Colonic mucosa (tissue), 4 donors: ENCODE data around the gene BICC1. TPM values are rescaled to one million over a fixed set of nuclear protein-coding genes. Genes with fewer than 3 reads are reported as not detected.

ENCODE experiments used
- DNase-seq: peaks from one replicate; pipeline ENCODE4 v3.0.0-alpha.2; 2020
- H3K27ac ChIP-seq: fragments of 200-600 bp; one replicate; pipeline ENCODE4 v1.8.0; 2021
- H3K27me3 ChIP-seq: fragments of 200-600 bp; one replicate; pipeline ENCODE4 v1.8.0; 2021
- H3K36me3 ChIP-seq: fragments of 200-600 bp; one replicate; pipeline ENCODE4 v1.8.0; 2021
- H3K4me1 ChIP-seq: fragments of 200-600 bp; one replicate; pipeline ENCODE4 v1.8.0; 2021; ENCODE audit warnings: mild to moderate bottlenecking
- H3K4me3 ChIP-seq: fragments of 200-600 bp; one replicate; pipeline ENCODE4 v1.8.0; 2021
- H3K9ac ChIP-seq, 2 donors: one replicate each; pipeline ENCODE4 v1.7.0; 2013; ENCODE audit warnings: control low read depth in 2 of 2, low read depth in 2 of 2, low read length in 2 of 2
- H3K9me3 ChIP-seq: fragments of 200-600 bp; one replicate; pipeline ENCODE4 v1.8.0; 2021
- CTCF ChIP-seq: fragments of 200-600 bp; IDR thresholded peaks from one replicate; pipeline ENCODE4 v1.8.0; 2022; ENCODE audit warnings: antibody characterized with exemption, mild to moderate bottlenecking
- intact Hi-C: fragments of 100-400 bp; cut with DNase I; formaldehyde crosslinking; loops from one replicate; pipeline ENCODE4 v1.14.1; 2022
- total RNA-seq, 2 donors: library from RNA; stranded (reverse); fragmentation: NEBNext Ultra II Directional in 1 of 2; extraction: Animal tissue kit (Norgen Biotek cat#: 25700) in 1 of 2; gene quantifications; one replicate each; pipeline ENCODE4 v1.2.1, GENCODE V29; 2021
- donor health status: healthy.
- donor health status: DM: no; HTN: no; CAD: no.
- donor health status: DM: no; HTN: no; CAD: no.

Gene BICC1
- total RNA-seq, 2 donors from 2014 or later: 1.3 to 2.9 TPM

- Histone ChIP-seq H3K4me1 (no peaks in the 10 kb centered on the region), H3K36me3 (no peaks in the 10 kb centered on the region), H3K27me3 (no peaks in the 10 kb centered on the region), H3K9ac (no peak overlapping the region), H3K9me3 (no peaks in the 10 kb centered on the region), H3K4me3 (no peak overlapping the region), H3K27ac (no peak overlapping the region)
- DNase-seq: no peak
- intact Hi-C loops: no loop called here
- TF ChIP-seq CTCF: no peak
These were observed 360.5 kb downstream of the BICC1 start for GRCh38 chr10:58873161-58873560.

Other genes starting within 250 kb of the BICC1 start
- 10 to 100 TPM; 10.4 to 34.6 TPM for gene IPMK, start 245.0 kb upstream of the BICC1 start, total RNA-seq
- 10 to 100 TPM; 52.5 to 57.9 TPM for gene CISD1, start 243.7 kb upstream of the BICC1 start, total RNA-seq
- 10 to 100 TPM; 14.6 to 18.4 TPM for gene UBE2D1, start 177.9 kb upstream of the BICC1 start, total RNA-seq
- gene TFAM, start 127.5 kb upstream of the BICC1 start, total RNA-seq: 10 to 100 TPM; 52.6 to 63.1 TPM